Epithelial cell of proximal tubule (primary cell): Measurements from ENCODE around the gene GRM7. TPM values are rescaled to one million over a fixed set of nuclear protein-coding genes. Genes with fewer than 3 reads are reported as not detected.

Source experiments
- DNase-seq: peaks from one replicate; pipeline ENCODE4 v3.0.0-alpha.2; 2011; ENCODE audit warnings: low read depth
- H3K4me3 ChIP-seq: 2 replicates; pipeline ENCODE4 v1.5.1; 2011; ENCODE audit warnings: low read depth, mild to moderate bottlenecking, low read length
- CTCF ChIP-seq: conservative IDR thresholded peaks from 2 replicates; pipeline ENCODE4 v1.5.1; 2012; ENCODE audit warnings: low read depth, mild to moderate bottlenecking, low read length
- total RNA-seq: library from RNA; depleted of rRNA; stranded (reverse); fragments of >200 nt; gene quantifications from 2 replicates; pipeline ENCODE4 v1.2.3, GENCODE V29; 2015

Gene GRM7
- total RNA-seq, 1 donor from 2014 or later, result not detected

GRCh38 chr3:7683426-7683825 is 822.5 kb downstream of the GRM7 start:
- TF ChIP-seq CTCF, result no peak
- no peak overlapping the region for H3K4me3 ChIP-seq
- no peak for DNase-seq

GRCh38 chr3:7684182-7684715 is 823.3 kb downstream of the GRM7 start:
- TF ChIP-seq CTCF, result no peak
- H3K4me3 ChIP-seq, result no peak overlapping the region
- DNase-seq, result no peak

GRCh38 chr3:7687428-7688147 is 826.7 kb downstream of the GRM7 start:
- no peak overlapping the region for H3K4me3 ChIP-seq
- DNase-seq, result no peak
- TF ChIP-seq CTCF, result no peak

GRCh38 chr3:7692866-7693265 is 832.0 kb downstream of the GRM7 start:
- H3K4me3 ChIP-seq, result no peak overlapping the region
- TF ChIP-seq CTCF, result no peak
- DNase-seq, result no peak

GRCh38 chr3:7693976-7694375 is 833.1 kb downstream of the GRM7 start:
- no peak for DNase-seq
- no peak overlapping the region for H3K4me3 ChIP-seq
- TF ChIP-seq CTCF, result no peak

GRCh38 chr3:7695049-7695448 is 834.1 kb downstream of the GRM7 start:
- DNase-seq, result peak; percentile 20
- no peak for TF ChIP-seq CTCF
- H3K4me3 ChIP-seq, result no peak overlapping the region

GRCh38 chr3:7696320-7696719 is 835.4 kb downstream of the GRM7 start:
- no peak overlapping the region for H3K4me3 ChIP-seq
- no peak for DNase-seq
- no peak for TF ChIP-seq CTCF
